ENCODE results near the gene FAM228B.
"Not testable (repeated sequence)": the region's sequence is repeated elsewhere in the genome, so short reads cannot be mapped to it uniquely, and the experiment has no call there.

FAM228B gene

DNA sequence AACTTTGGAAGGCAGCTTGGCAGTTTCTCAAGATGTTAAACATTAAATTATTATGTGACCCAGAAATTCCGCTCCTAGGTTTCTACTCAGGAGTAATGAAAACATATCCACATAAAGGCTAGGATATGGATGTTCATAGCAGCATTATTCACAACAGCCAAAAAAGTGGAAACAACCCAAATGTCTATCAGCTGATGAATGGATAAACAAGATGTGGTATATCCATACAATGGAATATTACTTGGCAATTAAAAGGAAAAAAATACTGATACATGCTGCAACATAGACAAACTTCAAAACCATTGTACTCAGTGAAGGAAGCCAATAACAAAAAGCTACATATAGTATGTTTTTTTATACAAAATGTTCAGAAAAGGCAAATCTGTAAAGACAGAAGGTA is 39.2 kb downstream of the FAM228B start:
- DNase-seq: no peak

- no peak for DNase-seq
Measured at GRCh38 chr2:24163186-24163585, 39.9 kb downstream of the FAM228B start.

- no peak for DNase-seq
Measured at GRCh38 chr2:24163601-24164000, 40.3 kb downstream of the FAM228B start.

GRCh38 chr2:24164416-24164973 is 41.2 kb downstream of the FAM228B start:
- peak; percentile 6 for DNase-seq

- no peak for DNase-seq
Measured at GRCh38 chr2:24169023-24169422, 45.8 kb downstream of the FAM228B start.

DNA sequence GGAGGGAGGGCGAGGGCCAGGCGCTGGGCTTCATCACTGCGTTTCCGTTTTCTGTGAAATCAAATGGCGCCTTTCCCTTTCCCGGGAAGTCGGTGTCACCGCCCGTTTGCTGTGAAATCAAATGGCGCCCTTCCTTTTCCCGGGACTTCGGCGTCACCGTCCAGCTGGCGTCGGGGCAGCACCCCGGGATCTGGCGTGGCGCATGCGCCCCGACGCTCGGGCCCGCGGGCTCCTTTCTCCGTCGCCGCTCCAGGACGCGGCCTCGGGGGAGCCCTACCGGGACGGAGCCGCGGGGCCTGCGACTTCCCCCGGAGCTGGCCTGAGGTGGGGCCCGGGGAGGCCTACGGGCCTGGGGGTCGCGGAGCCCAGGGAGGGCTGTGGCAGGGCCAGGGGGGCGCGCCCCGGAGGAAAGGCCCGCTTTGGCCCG is 51.6 kb downstream of the FAM228B start, which contains the start of gene FAM228A:
TSS of gene FAM228A (plus strand) at position 203 of the 427 bp plus-strand sequence. CDS start 428 bp downstream, outside the sequence.
- DNase-seq: no peak

DNA sequence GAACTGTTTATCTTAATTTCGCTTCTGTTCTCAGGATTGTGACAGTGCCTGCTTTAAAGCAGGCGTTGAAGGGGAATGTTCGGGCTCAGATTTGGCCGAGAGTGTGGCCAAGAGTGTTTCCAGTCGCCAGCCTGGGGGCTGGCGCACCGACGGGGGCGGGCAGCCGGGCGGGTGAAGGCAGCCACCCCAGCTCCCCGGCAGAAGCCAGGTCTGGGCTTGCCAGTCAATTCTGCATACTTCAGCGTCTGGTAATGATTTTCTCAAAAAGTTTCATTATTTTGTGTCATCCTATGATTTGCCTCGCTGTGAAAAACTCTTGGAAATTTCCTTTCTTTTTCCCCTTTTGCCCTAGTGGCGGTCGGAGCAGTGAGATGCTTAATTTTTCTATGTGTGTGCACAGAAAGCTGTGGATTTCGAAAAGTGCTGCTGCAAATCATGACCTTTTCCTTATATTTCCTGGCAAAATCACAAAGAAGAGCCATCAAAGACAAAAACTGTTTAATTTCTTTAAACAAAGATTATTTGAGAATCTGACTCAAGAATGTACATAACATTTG is 52.4 kb downstream of the FAM228B start:
- DNase-seq: no peak

GRCh38 chr2:24176326-24176725 is 53.1 kb downstream of the FAM228B start:
- DNase-seq: no peak

- no peak for DNase-seq
Measured at GRCh38 chr2:24179683-24180082, 56.4 kb downstream of the FAM228B start.

GRCh38 chr2:24181849-24182248 is 58.6 kb downstream of the FAM228B start:
- DNase-seq: no peak

- DNase-seq: no peak
Measured at GRCh38 chr2:24182507-24182906, 59.2 kb downstream of the FAM228B start.

DNA sequence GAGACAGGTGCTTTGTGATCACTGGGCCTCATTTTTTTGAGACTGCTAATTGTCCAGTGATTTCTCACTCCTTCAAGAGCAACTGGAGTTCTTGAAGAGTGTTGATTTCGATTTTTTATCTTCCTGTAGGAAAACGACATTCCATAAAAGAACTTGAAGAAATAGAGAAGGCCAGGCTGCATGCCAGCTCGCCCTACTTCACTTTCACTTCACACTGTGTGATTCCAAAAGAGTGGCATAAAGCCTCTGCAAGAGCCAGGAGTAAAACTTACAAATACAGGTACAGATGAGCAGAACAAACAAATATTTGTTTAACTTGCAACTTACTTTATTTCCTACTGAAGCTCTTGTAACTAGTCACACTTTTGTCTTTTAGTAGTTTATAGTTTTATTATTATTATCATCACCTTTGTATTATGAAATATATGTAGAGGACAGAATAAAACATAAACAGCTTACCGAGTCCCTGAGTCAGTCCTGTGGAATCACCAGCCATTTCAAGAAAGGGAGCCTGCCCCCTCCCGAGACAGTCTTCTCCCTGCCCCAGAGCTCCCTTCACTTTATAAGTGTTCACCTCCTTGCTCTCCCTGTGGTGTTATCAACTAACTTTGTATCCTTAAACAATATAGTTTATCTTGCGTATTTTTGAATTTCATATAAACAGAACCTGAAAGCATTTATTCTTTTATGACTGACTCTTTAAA is 60.2 kb downstream of the FAM228B start:
- DNase-seq: no peak

- DNase-seq: no peak
Measured at GRCh38 chr2:24189551-24189950, 66.3 kb downstream of the FAM228B start.

- DNase-seq: no peak
Measured at GRCh38 chr2:24190503-24190902, 67.2 kb downstream of the FAM228B start.

DNA sequence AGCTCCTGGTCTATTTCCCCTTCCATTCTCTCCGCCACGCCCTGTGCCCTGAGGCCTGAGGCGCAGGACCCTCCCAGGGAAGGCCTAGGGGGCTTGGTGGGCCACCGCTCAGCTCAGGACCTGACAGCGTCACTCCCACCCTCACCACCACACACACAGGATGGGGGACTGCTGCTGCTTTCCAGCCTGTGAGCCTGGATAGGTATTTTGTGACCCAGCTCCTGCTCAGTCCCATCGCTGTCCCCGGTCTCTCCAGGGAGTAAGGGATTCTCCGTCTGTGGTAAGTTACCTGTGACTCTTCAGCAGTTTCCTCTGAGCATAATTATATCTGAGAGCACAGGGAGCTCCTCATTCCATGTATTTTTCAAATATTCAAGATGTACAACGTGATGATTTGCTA is 67.9 kb downstream of the FAM228B start:
- no peak for DNase-seq

- DNase-seq: no peak
Measured at GRCh38 chr2:24191848-24192247, 68.6 kb downstream of the FAM228B start.

GRCh38 chr2:24197213-24197612 is 73.9 kb downstream of the FAM228B start:
- not testable (repeated sequence) for DNase-seq

GRCh38 chr2:24199968-24200590 is 76.8 kb downstream of the FAM228B start:
- no peak for DNase-seq

GRCh38 chr2:24200799-24201198 is 77.5 kb downstream of the FAM228B start:
- DNase-seq: no peak

- no peak for DNase-seq
Measured at GRCh38 chr2:24203029-24203786, 79.9 kb downstream of the FAM228B start.

- DNase-seq: no peak
Measured at GRCh38 chr2:24203787-24204150, 80.5 kb downstream of the FAM228B start.

GRCh38 chr2:24204505-24204904 is 81.2 kb downstream of the FAM228B start:
- DNase-seq: no peak

DNA sequence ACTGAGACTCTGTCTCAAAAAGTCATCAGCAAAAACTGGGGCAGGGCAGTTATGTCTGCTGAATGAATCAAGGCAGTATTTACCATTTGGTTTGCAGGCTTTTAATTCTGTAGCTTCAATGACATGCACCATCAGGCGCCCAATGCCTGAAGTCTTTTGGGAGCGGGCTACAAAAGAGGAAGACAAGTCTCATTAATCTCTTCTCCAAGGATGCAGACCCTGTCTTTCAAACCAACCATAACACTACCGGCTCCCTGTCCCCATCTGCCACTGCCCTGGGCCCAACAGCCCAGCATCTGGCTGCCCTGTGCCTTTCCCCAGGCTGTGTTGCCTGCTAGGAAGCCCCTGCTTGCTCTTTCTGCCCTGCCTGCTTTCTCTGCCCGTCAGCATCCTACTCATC is 81.9 kb downstream of the FAM228B start:
- no peak for DNase-seq

Data from NCI-H1105 treated with DMSO at 0.1 percent for 48 hours (cell line).